Lung (tissue), 12 donors: ENCODE data around the gene CAMK1D. TPM values are rescaled to one million over a fixed set of nuclear protein-coding genes. Genes with fewer than 3 reads are reported as not detected.

Experiments used
- ATAC-seq: fragments of 200-7000 bp; cut with Tn5 transposase; one replicate; pipeline ENCODE4 v1.9.1; 2020; ENCODE audit warnings: moderate number of reproducible peaks; ENCODE audit not compliant: insufficient read depth, low FRiP score
- DNase-seq, 3 donors: peaks; one replicate each; pipeline ENCODE4 v3.0.0-alpha.2; 2013 to 2017
- H3K27ac ChIP-seq, 2 donors: one replicate each; pipeline ENCODE4 v1.5.1; 2013; ENCODE audit warnings: mild to moderate bottlenecking in 2 of 2, moderate library complexity in 2 of 2, control low read depth in 1 of 2, inconsistent platforms in 1 of 2, low read depth in 1 of 2, low read length in 1 of 2
- H3K27me3 ChIP-seq, 3 donors: one replicate each; pipeline ENCODE4 v1.5.1; 2013; ENCODE audit warnings: low read length in 2 of 3; ENCODE audit not compliant: control insufficient read depth in 3 of 3, insufficient read depth in 3 of 3
- H3K36me3 ChIP-seq, 4 donors: one replicate each; pipeline ENCODE4 v1.5.1; 2013; ENCODE audit warnings: low read length in 4 of 4, mild to moderate bottlenecking in 1 of 4, moderate library complexity in 1 of 4; ENCODE audit not compliant: control insufficient read depth in 4 of 4, insufficient read depth in 4 of 4
- H3K4me1 ChIP-seq, 5 donors: one replicate each; pipeline ENCODE4 v1.5.1; 2013; ENCODE audit warnings: low read length in 5 of 5, mild to moderate bottlenecking in 2 of 5, moderate library complexity in 1 of 5; ENCODE audit not compliant: control insufficient read depth in 5 of 5, insufficient read depth in 5 of 5
- H3K4me3 ChIP-seq: one replicate; pipeline ENCODE4 v1.5.1; 2013; ENCODE audit warnings: mild to moderate bottlenecking, control low read depth, moderate library complexity
- H3K9ac ChIP-seq, 2 donors: one replicate each; pipeline ENCODE4 v1.5.1; 2013; ENCODE audit warnings: low read length in 2 of 2, control low read depth in 1 of 2; ENCODE audit not compliant: insufficient read depth in 1 of 2
- H3K9me3 ChIP-seq, 4 donors: one replicate each; pipeline ENCODE4 v1.5.1; 2013; ENCODE audit warnings: low read length in 3 of 4, mild to moderate bottlenecking in 1 of 4, moderate library complexity in 1 of 4; ENCODE audit not compliant: control insufficient read depth in 4 of 4, insufficient read depth in 3 of 4
- WGBS, 2 donors: extraction: QIAGEN DNeasy Blood & Tissue Kit; methylation state at CpG; one replicate each; pipeline ENCODE4 v1.1.7; 2013; 5-methylcytosine and 5-hydroxymethylcytosine counted together
- polyA plus RNA-seq, 2 donors: library from polyadenylated mRNA; stranded (reverse); fragments of 200-250 nt; gene quantifications; one replicate each; pipeline ENCODE4 v1.2.1, GENCODE V29; 2013
- total RNA-seq, 2 donors: library from RNA; depleted of rRNA in 1 of 2; stranded (reverse); fragments of >200 nt in 1 of 2; gene quantifications; one replicate each; pipeline ENCODE4 v1.2.1, GENCODE V29; 2014 to 2021
- TF ChIP-seq, protein P1 (sequence below): IDR thresholded peaks from 2 replicates; pipeline ENCODE4 v1.5.1; 2012; ENCODE audit warnings: mild to moderate bottlenecking; ENCODE audit errors: control extremely low read depth, extremely low read depth
- donor health status: control.
- donor health status: control.
- donor health status: Bipolar disorder and iron deficiency.
- donor health status: healthy.
- donor health status: DM: yes; HTN: yes; CAD: no.

CAMK1D gene
- total and polyA plus RNA-seq, 4 donors = 3.2 to 37.4 (median 7.0) TPM

- Histone ChIP-seq H3K4me1 (no peaks in the 10 kb centered on the region), H3K27ac (no peak overlapping the region), H3K9me3 (peaks cover 0 to 3% (median 0%) of the 10 kb centered on the region in 4 donors), H3K9ac (no peak overlapping the region), H3K27me3 (peaks cover 0 to 20% (median 0%) of the 10 kb centered on the region in 3 donors), H3K4me3 (no peak overlapping the region), H3K36me3 (no peaks in the 10 kb centered on the region)
- TF ChIP-seq, protein P1, sequence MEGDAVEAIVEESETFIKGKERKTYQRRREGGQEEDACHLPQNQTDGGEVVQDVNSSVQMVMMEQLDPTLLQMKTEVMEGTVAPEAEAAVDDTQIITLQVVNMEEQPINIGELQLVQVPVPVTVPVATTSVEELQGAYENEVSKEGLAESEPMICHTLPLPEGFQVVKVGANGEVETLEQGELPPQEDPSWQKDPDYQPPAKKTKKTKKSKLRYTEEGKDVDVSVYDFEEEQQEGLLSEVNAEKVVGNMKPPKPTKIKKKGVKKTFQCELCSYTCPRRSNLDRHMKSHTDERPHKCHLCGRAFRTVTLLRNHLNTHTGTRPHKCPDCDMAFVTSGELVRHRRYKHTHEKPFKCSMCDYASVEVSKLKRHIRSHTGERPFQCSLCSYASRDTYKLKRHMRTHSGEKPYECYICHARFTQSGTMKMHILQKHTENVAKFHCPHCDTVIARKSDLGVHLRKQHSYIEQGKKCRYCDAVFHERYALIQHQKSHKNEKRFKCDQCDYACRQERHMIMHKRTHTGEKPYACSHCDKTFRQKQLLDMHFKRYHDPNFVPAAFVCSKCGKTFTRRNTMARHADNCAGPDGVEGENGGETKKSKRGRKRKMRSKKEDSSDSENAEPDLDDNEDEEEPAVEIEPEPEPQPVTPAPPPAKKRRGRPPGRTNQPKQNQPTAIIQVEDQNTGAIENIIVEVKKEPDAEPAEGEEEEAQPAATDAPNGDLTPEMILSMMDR = no peak
- DNase-seq = no peak
- ATAC-seq = no peak
- WGBS, 2 donors = 79 to 82% methylated on average over 10 of the region's 10 CpGs
Measured at GRCh38 chr10:12635127-12635541, 285.8 kb downstream of the CAMK1D start.

DNA sequence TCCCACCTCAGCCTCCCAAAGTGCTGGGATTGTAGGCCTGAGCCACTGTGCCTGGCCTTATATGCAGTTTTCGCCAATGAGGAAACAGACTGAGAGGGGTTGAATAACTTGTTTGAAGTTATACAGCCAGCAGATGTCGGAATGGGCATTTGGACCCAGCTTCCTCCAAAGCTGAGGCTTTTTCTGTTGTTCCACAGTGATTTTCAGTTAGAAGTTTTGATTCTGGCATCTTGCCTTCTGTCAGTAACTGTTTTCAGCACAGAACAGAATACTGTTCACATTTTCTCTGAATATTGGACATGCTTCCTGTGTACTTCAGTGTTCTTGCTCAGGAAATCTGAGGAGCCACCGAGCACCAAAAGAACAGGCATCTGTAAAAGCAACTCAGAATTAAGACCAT lies 287.2 kb downstream of the CAMK1D start:
- H3K9ac ChIP-seq = no peak overlapping the region
- TF ChIP-seq, protein P1 = no peak
- no peak overlapping the region for H3K27ac ChIP-seq
- H3K27me3 ChIP-seq = peaks cover 0 to 24% (median 0%) of the 10 kb centered on the region in 3 donors
- DNase-seq = no peak
- no peak for ATAC-seq
- WGBS, 2 donors = 67 to 83% methylated on average over 3 of the region's 3 CpGs
- no peak overlapping the region for H3K4me3 ChIP-seq
- no peaks in the 10 kb centered on the region for H3K36me3 ChIP-seq
- H3K4me1 ChIP-seq = no peaks in the 10 kb centered on the region
- peaks cover 0 to 3% (median 0%) of the 10 kb centered on the region in 4 donors for H3K9me3 ChIP-seq

- TF ChIP-seq, protein P1 = no peak
Measured at GRCh38 chr10:12637649-12638048, 288.3 kb downstream of the CAMK1D start.

GRCh38 chr10:12638103-12638502 lies 288.8 kb downstream of the CAMK1D start:
- H3K9me3 ChIP-seq = no peaks in the 10 kb centered on the region
- TF ChIP-seq, protein P1 = no peak
- no peak overlapping the region for H3K9ac ChIP-seq
- no peaks in the 10 kb centered on the region for H3K36me3 ChIP-seq
- 67 to 73% methylated on average over 7 of the region's 7 CpGs for WGBS, 2 donors
- ATAC-seq = no peak
- H3K4me1 ChIP-seq = no peaks in the 10 kb centered on the region
- H3K27ac ChIP-seq = no peak overlapping the region
- H3K27me3 ChIP-seq = peaks cover 0 to 21% (median 0%) of the 10 kb centered on the region in 3 donors
- no peak overlapping the region for H3K4me3 ChIP-seq
- DNase-seq = peak in 1 of 3 donors; percentile 15

More at GRCh38 chr10:12637649-12638048, 288.3 kb downstream of the CAMK1D start:
- H3K4me3 ChIP-seq = no peak overlapping the region
- H3K27ac ChIP-seq = no peak overlapping the region
- H3K4me1 ChIP-seq = no peaks in the 10 kb centered on the region
- H3K9me3 ChIP-seq = peaks cover 0 to 3% (median 0%) of the 10 kb centered on the region in 4 donors
- no peaks in the 10 kb centered on the region for H3K36me3 ChIP-seq
- H3K27me3 ChIP-seq = peaks cover 0 to 20% (median 0%) of the 10 kb centered on the region in 3 donors
- H3K9ac ChIP-seq = no peak overlapping the region
- 91 to 97% methylated on average over 8 of the region's 8 CpGs for WGBS, 2 donors
- DNase-seq = no peak
- no peak for ATAC-seq
